WERI-Rb-1 (cell line): ENCODE results near the gene ZDHHC3.

Experiments used
- DNase-seq: peaks from one replicate; pipeline ENCODE4 v3.0.0-alpha.2; 2020
- H3K27ac ChIP-seq: fragments of 250-450 bp; sonication (Bioruptor Pico); 2 replicates; pipeline ENCODE4 v1.5.1; 2020; ENCODE audit warnings: mild to moderate bottlenecking, moderate library complexity
- H3K27me3 ChIP-seq: fragments of 250-450 bp; sonication (Bioruptor Pico); 2 replicates; pipeline ENCODE4 v1.5.1; 2021; ENCODE audit warnings: mild to moderate bottlenecking, low read depth, moderate library complexity; ENCODE audit not compliant: insufficient read depth, severe bottlenecking
- H3K36me3 ChIP-seq: fragments of 250-450 bp; sonication (Bioruptor Pico); 2 replicates; pipeline ENCODE4 v1.5.1; 2020; ENCODE audit warnings: mild to moderate bottlenecking, moderate library complexity
- H3K4me3 ChIP-seq: 2 replicates; pipeline ENCODE4 v1.5.1; 2011; ENCODE audit warnings: low read depth, mild to moderate bottlenecking, control low read depth, low read length
- H3K9me3 ChIP-seq: fragments of 250-450 bp; sonication (Bioruptor Pico); 2 replicates; pipeline ENCODE4 v1.5.1; 2021; ENCODE audit warnings: mild to moderate bottlenecking, moderate library complexity; ENCODE audit not compliant: severe bottlenecking
- CTCF ChIP-seq: IDR thresholded peaks from 2 replicates; pipeline ENCODE4 v1.5.1; 2011; ENCODE audit warnings: low read depth, mild to moderate bottlenecking, control low read depth, inconsistent platforms, low read length

The ZDHHC3 gene

GRCh38 chr3:44905446-44906157 is 70.4 kb downstream of the ZDHHC3 start:
- peaks cover 7% of the 10 kb centered on the region for H3K9me3 ChIP-seq
- no peaks in the 10 kb centered on the region for H3K27me3 ChIP-seq
- no peak for TF ChIP-seq CTCF
- no peak overlapping the region for H3K4me3 ChIP-seq
- no peak overlapping the region for H3K27ac ChIP-seq
- DNase-seq = no peak
- no peaks in the 10 kb centered on the region for H3K36me3 ChIP-seq

GRCh38 chr3:44903751-44904150 is 72.2 kb downstream of the ZDHHC3 start:
- Histone ChIP-seq H3K27ac (no peak overlapping the region), H3K27me3 (no peaks in the 10 kb centered on the region), H3K36me3 (no peaks in the 10 kb centered on the region), H3K4me3 (no peak overlapping the region), H3K9me3 (peaks cover 7% of the 10 kb centered on the region)
- TF ChIP-seq CTCF = no peak
- no peak for DNase-seq

- TF ChIP-seq CTCF = no peak
- DNase-seq = no peak
These were observed 72.7 kb downstream of the ZDHHC3 start for GRCh38 chr3:44903314-44903713.

GRCh38 chr3:44902628-44903027 is 73.3 kb downstream of the ZDHHC3 start:
- no peak for TF ChIP-seq CTCF
- H3K27me3 ChIP-seq = no peaks in the 10 kb centered on the region

More at GRCh38 chr3:44903314-44903713, 72.7 kb downstream of the ZDHHC3 start:
- H3K36me3 ChIP-seq = no peaks in the 10 kb centered on the region
- H3K27me3 ChIP-seq = no peaks in the 10 kb centered on the region
- no peak overlapping the region for H3K4me3 ChIP-seq
- H3K9me3 ChIP-seq = peaks cover 7% of the 10 kb centered on the region
- H3K27ac ChIP-seq = no peak overlapping the region

GRCh38 chr3:44899683-44900367 is 76.1 kb downstream of the ZDHHC3 start:
- no peak for TF ChIP-seq CTCF

More at GRCh38 chr3:44902628-44903027, 73.3 kb downstream of the ZDHHC3 start:
- Histone ChIP-seq H3K36me3 (no peaks in the 10 kb centered on the region), H3K9me3 (peaks cover 7% of the 10 kb centered on the region), H3K4me3 (no peak overlapping the region), H3K27ac (no peak overlapping the region)
- no peak for DNase-seq

More at GRCh38 chr3:44899683-44900367, 76.1 kb downstream of the ZDHHC3 start:
- no peaks in the 10 kb centered on the region for H3K36me3 ChIP-seq
- H3K27me3 ChIP-seq = no peaks in the 10 kb centered on the region
- no peak for DNase-seq
- H3K27ac ChIP-seq = no peak overlapping the region
- H3K9me3 ChIP-seq = no peaks in the 10 kb centered on the region
- no peak overlapping the region for H3K4me3 ChIP-seq
